Activated T-cell treated with anti-CD3 and anti-CD28 coated beads for 24 hours (primary cell): ENCODE results near the gene TRIM3.

Experiments used
- DNase-seq: peaks from one replicate; pipeline ENCODE4 v3.0.0-alpha.2; 2020; ENCODE audit warnings: low read depth

Gene TRIM3

GRCh38 chr11:6437993-6438392, 35.7 kb downstream of the TRIM3 start:
- no peak for DNase-seq

- DNase-seq = no peak
These were observed 36.3 kb downstream of the TRIM3 start for GRCh38 chr11:6437423-6437822.

GRCh38 chr11:6433998-6434660, 39.6 kb downstream of the TRIM3 start:
- DNase-seq = no peak

GRCh38 chr11:6431861-6432260, 41.9 kb downstream of the TRIM3 start:
- no peak for DNase-seq

- DNase-seq = no peak
These were observed 46.2 kb downstream of the TRIM3 start for GRCh38 chr11:6427516-6427915.

GRCh38 chr11:6420677-6421076, 53.1 kb downstream of the TRIM3 start:
- no peak for DNase-seq

- DNase-seq = peak; percentile 65
These were observed 54.6 kb downstream of the TRIM3 start, which contains the start of gene APBB1 for GRCh38 chr11:6419009-6419631. TSS of gene APBB1 (minus strand) at chr11:6419094. CDS start at chr11:6411347, 7,747 bp downstream.

- no peak for DNase-seq
These were observed 55.2 kb downstream of the TRIM3 start for GRCh38 chr11:6418557-6419008.

- DNase-seq = no peak
These were observed 55.7 kb downstream of the TRIM3 start for GRCh38 chr11:6417907-6418556.

- no peak for DNase-seq
These were observed 57.9 kb downstream of the TRIM3 start for GRCh38 chr11:6415797-6416196.

- no peak for DNase-seq
These were observed 58.8 kb downstream of the TRIM3 start for GRCh38 chr11:6414874-6415328.

GRCh38 chr11:6413791-6414201, 59.9 kb downstream of the TRIM3 start:
- peak; percentile 59 for DNase-seq

- DNase-seq = no peak
These were observed 62.1 kb downstream of the TRIM3 start for GRCh38 chr11:6411594-6412031.

GRCh38 chr11:6410695-6411430, 62.9 kb downstream of the TRIM3 start:
- DNase-seq = no peak

- no peak for DNase-seq
These were observed 67.4 kb downstream of the TRIM3 start for GRCh38 chr11:6406370-6406769.

GRCh38 chr11:6405846-6406245, 67.9 kb downstream of the TRIM3 start:
- DNase-seq = no peak

GRCh38 chr11:6405052-6405667, 68.6 kb downstream of the TRIM3 start:
- no peak for DNase-seq

- no peak for DNase-seq
These were observed 69.2 kb downstream of the TRIM3 start for GRCh38 chr11:6404342-6405051.

- no peak for DNase-seq
These were observed 70.2 kb downstream of the TRIM3 start for GRCh38 chr11:6403539-6403938.

GRCh38 chr11:6402561-6402981, 71.2 kb downstream of the TRIM3 start:
- DNase-seq = peak; percentile 57

- DNase-seq = no peak
These were observed 71.7 kb downstream of the TRIM3 start for GRCh38 chr11:6402061-6402470.
